ENCODE results near the gene RASD1.

The RASD1 gene

GRCh38 chr17:17526369-17526768, 30.2 kb upstream of the RASD1 start:
- no peak for FAIRE-seq

GRCh38 chr17:17525956-17526355, 29.8 kb upstream of the RASD1 start:
- FAIRE-seq, result no peak

- FAIRE-seq, result no peak
Measured at GRCh38 chr17:17525311-17525710, 29.1 kb upstream of the RASD1 start.

GRCh38 chr17:17523731-17524490, 27.7 kb upstream of the RASD1 start:
- FAIRE-seq, result no peak

- FAIRE-seq, result no peak
Measured at GRCh38 chr17:17523001-17523730, 27.0 kb upstream of the RASD1 start.

- no peak for FAIRE-seq
Measured at GRCh38 chr17:17520599-17521232, 24.5 kb upstream of the RASD1 start.

- FAIRE-seq, result no peak
Measured at GRCh38 chr17:17519886-17520285, 23.7 kb upstream of the RASD1 start.

- no peak for FAIRE-seq
Measured at GRCh38 chr17:17518951-17519350, 22.8 kb upstream of the RASD1 start.

GRCh38 chr17:17518014-17518413, 21.8 kb upstream of the RASD1 start:
- no peak for FAIRE-seq

GRCh38 chr17:17516941-17517720, 20.9 kb upstream of the RASD1 start:
- FAIRE-seq, result no peak

- no peak for FAIRE-seq
Measured at GRCh38 chr17:17515934-17516930, 20.0 kb upstream of the RASD1 start.

- FAIRE-seq, result no peak
Measured at GRCh38 chr17:17514993-17515933, 19.1 kb upstream of the RASD1 start.

- no peak for FAIRE-seq
Measured at GRCh38 chr17:17514361-17514992, 18.3 kb upstream of the RASD1 start.

GRCh38 chr17:17513626-17514025, 17.4 kb upstream of the RASD1 start:
- FAIRE-seq, result no peak

GRCh38 chr17:17512866-17513265, 16.7 kb upstream of the RASD1 start:
- FAIRE-seq, result no peak

GRCh38 chr17:17511881-17512858, 16.0 kb upstream of the RASD1 start:
- no peak for FAIRE-seq

- FAIRE-seq, result no peak
Measured at GRCh38 chr17:17511293-17511741, 15.1 kb upstream of the RASD1 start.

- no peak for FAIRE-seq
Measured at GRCh38 chr17:17510456-17511292, 14.5 kb upstream of the RASD1 start.
